HepG2 (cell line): ENCODE measurements around the gene NUCB1. TPM values are rescaled to one million over a fixed set of nuclear protein-coding genes. Genes with fewer than 3 reads are reported as not detected.

Experiments used
- BHLHE40 ChIP-seq: IDR thresholded peaks from 2 replicates; pipeline ENCODE4 v1.6.1; 2011; ENCODE audit warnings: low read length, improper control_type of control experiment
- DR1 ChIP-seq: sonication (generic); formaldehyde crosslinking; IDR thresholded peaks from 2 replicates; pipeline ENCODE4 v1.8.0; 2021; ENCODE audit warnings: mild to moderate bottlenecking, missing genetic modification reagents, inconsistent platforms
- EP300 ChIP-seq, 3 experiments: sonication (generic) in 1 of 3; formaldehyde crosslinking in 1 of 3; IDR thresholded peaks; 2 replicates each; pipeline versions ENCODE4 v1.5.1 to v1.6.1; 2011 to 2020; ENCODE audit warnings: low read depth in 2 of 3, low read length in 2 of 3, borderline replicate concordance in 1 of 3, improper control_type of control experiment in 1 of 3, mild to moderate bottlenecking in 1 of 3, missing genetic modification reagents in 1 of 3, moderate library complexity in 1 of 3
- FOXO1 ChIP-seq: sonication (generic); formaldehyde crosslinking; IDR thresholded peaks from 2 replicates; pipeline ENCODE4 v1.4.0; 2020; ENCODE audit warnings: missing genetic modification reagents
- HES4 ChIP-seq: sonication (generic); formaldehyde crosslinking; IDR thresholded peaks from 2 replicates; pipeline ENCODE4 v1.9.0; 2021; ENCODE audit warnings: mild to moderate bottlenecking, missing genetic modification reagents, borderline replicate concordance
- HNRNPLL ChIP-seq: fragments of 200-400 bp; formaldehyde crosslinking; IDR thresholded peaks from 2 replicates; pipeline ENCODE4 v1.6.1; 2017; ENCODE audit warnings: mild to moderate bottlenecking, low read depth, low read length; ENCODE audit not compliant: poor library complexity, severe bottlenecking
- KAT7 ChIP-seq: IDR thresholded peaks from 2 replicates; pipeline ENCODE4 v1.6.1; 2018; ENCODE audit warnings: borderline replicate concordance, missing compliant biosample characterization
- KLF13 ChIP-seq: sonication (generic); formaldehyde crosslinking; IDR thresholded peaks from 2 replicates; pipeline ENCODE4 v1.4.0; 2020; ENCODE audit warnings: mild to moderate bottlenecking, missing genetic modification reagents
- MTA3 ChIP-seq: sonication (generic); formaldehyde crosslinking; IDR thresholded peaks from 2 replicates; pipeline ENCODE4 v1.4.0; 2020; ENCODE audit warnings: missing genetic modification reagents
- NR1H2 ChIP-seq: sonication (generic); formaldehyde crosslinking; IDR thresholded peaks from 2 replicates; pipeline ENCODE4 v1.8.1; 2022; ENCODE audit warnings: low read depth, missing genetic modification reagents, borderline replicate concordance
- NR2C2 ChIP-seq: sonication (generic); formaldehyde crosslinking; IDR thresholded peaks from 2 replicates; pipeline ENCODE4 v1.4.0; 2020; ENCODE audit warnings: missing genetic modification reagents, mild to moderate bottlenecking, moderate library complexity, borderline replicate concordance
- REXO4 ChIP-seq: sonication (generic); formaldehyde crosslinking; IDR thresholded peaks from 2 replicates; pipeline ENCODE4 v1.8.0; 2022; ENCODE audit warnings: missing genetic modification reagents, mild to moderate bottlenecking, borderline replicate concordance
- RXRA ChIP-seq: sonication (generic); formaldehyde crosslinking; IDR thresholded peaks from 2 replicates; pipeline ENCODE4 v1.5.1; 2020; ENCODE audit warnings: missing genetic modification reagents
- SNAI1 ChIP-seq: sonication (generic); formaldehyde crosslinking; IDR thresholded peaks from 2 replicates; pipeline ENCODE4 v1.5.0; 2020; ENCODE audit warnings: mild to moderate bottlenecking, missing genetic modification reagents, borderline replicate concordance
- ZFP36L2 ChIP-seq: sonication (generic); formaldehyde crosslinking; IDR thresholded peaks from 2 replicates; pipeline ENCODE4 v1.4.0; 2020; ENCODE audit warnings: missing genetic modification reagents
- ZFX ChIP-seq: sonication (generic); formaldehyde crosslinking; IDR thresholded peaks from 2 replicates; pipeline ENCODE4 v1.4.0; 2020; ENCODE audit warnings: mild to moderate bottlenecking, low read depth, missing genetic modification reagents, moderate library complexity
- ZNF296 ChIP-seq: sonication (generic); formaldehyde crosslinking; conservative IDR thresholded peaks from 2 replicates; pipeline ENCODE4 v1.5.0; 2020; ENCODE audit warnings: mild to moderate bottlenecking, missing genetic modification reagents
- ZNF30 ChIP-seq: sonication (generic); formaldehyde crosslinking; IDR thresholded peaks from 2 replicates; pipeline ENCODE4 v1.5.0; 2020; ENCODE audit warnings: mild to moderate bottlenecking, missing genetic modification reagents
- ZNF337 ChIP-seq: sonication (generic); formaldehyde crosslinking; IDR thresholded peaks from 2 replicates; pipeline ENCODE4 v1.5.1; 2020; ENCODE audit warnings: missing genetic modification reagents, low read depth, mild to moderate bottlenecking, borderline replicate concordance
- ZNF589 ChIP-seq: sonication (generic); formaldehyde crosslinking; conservative IDR thresholded peaks from 2 replicates; pipeline ENCODE4 v1.8.0; 2022; ENCODE audit warnings: mild to moderate bottlenecking, moderate library complexity, missing genetic modification reagents
- ZNF746 ChIP-seq: sonication (generic); formaldehyde crosslinking; IDR thresholded peaks from 2 replicates; pipeline ENCODE4 v1.8.0; 2022; ENCODE audit warnings: mild to moderate bottlenecking, missing genetic modification reagents
- ZNF761 ChIP-seq: sonication (generic); formaldehyde crosslinking; conservative IDR thresholded peaks from 2 replicates; pipeline ENCODE4 v1.4.0; 2020; ENCODE audit warnings: mild to moderate bottlenecking, missing genetic modification reagents
- ZNF788 ChIP-seq: sonication (generic); formaldehyde crosslinking; IDR thresholded peaks from 2 replicates; pipeline ENCODE4 v1.5.0; 2020; ENCODE audit warnings: mild to moderate bottlenecking, missing genetic modification reagents, borderline replicate concordance
- ZNF792 ChIP-seq: IDR thresholded peaks from 2 replicates; pipeline ENCODE4 v1.6.1; 2016
- polyA plus RNA-seq, 8 experiments: library from polyadenylated mRNA; depleted of rRNA in 3 of 8; stranded (reverse) in 7 of 8; unstranded in 1 of 8; fragments of >200 nt; fragmentation: Illumina TruSeq in 4 of 8; extraction: Trizol in 4 of 8; gene quantifications; 2 replicates each; pipeline versions ENCODE4 v1.2.1 to v1.2.3, GENCODE V29; 2011 to 2016; ENCODE audit warnings: low read depth in 4 of 8, missing spikeins in 1 of 8, mixed read lengths in 1 of 8; ENCODE audit not compliant: insufficient read depth in 1 of 8
- total RNA-seq, 5 experiments: library from RNA; depleted of rRNA; stranded (reverse); fragments of >200 nt; fragmentation: Illumina TruSeq; extraction: Trizol; gene quantifications; 2 replicates each; pipeline ENCODE4 v1.2.3, GENCODE V29; 2016; ENCODE audit warnings: low read depth in 1 of 5
- TF ChIP-seq, protein P1 (sequence below): sonication (generic); formaldehyde crosslinking; IDR thresholded peaks from 2 replicates; pipeline ENCODE4 v1.8.1; 2023; ENCODE audit warnings: mild to moderate bottlenecking, moderate library complexity, missing genetic modification reagents
- TF ChIP-seq, protein P2 (sequence below): sonication (generic); formaldehyde crosslinking; IDR thresholded peaks from 2 replicates; pipeline ENCODE4 v1.4.0; 2020; ENCODE audit warnings: mild to moderate bottlenecking, low read depth, missing genetic modification reagents
- TF ChIP-seq, protein P3 (sequence below): sonication (generic); formaldehyde crosslinking; IDR thresholded peaks from 2 replicates; pipeline ENCODE4 v1.5.0; 2020; ENCODE audit warnings: missing genetic modification reagents, mild to moderate bottlenecking, borderline replicate concordance

NUCB1 gene
- total and polyA plus RNA-seq, 2 of the 13 experiments (the other 11 are each of a cell fraction or from before 2014, with no cell fraction given) = 82.3 to 106 TPM

DNA sequence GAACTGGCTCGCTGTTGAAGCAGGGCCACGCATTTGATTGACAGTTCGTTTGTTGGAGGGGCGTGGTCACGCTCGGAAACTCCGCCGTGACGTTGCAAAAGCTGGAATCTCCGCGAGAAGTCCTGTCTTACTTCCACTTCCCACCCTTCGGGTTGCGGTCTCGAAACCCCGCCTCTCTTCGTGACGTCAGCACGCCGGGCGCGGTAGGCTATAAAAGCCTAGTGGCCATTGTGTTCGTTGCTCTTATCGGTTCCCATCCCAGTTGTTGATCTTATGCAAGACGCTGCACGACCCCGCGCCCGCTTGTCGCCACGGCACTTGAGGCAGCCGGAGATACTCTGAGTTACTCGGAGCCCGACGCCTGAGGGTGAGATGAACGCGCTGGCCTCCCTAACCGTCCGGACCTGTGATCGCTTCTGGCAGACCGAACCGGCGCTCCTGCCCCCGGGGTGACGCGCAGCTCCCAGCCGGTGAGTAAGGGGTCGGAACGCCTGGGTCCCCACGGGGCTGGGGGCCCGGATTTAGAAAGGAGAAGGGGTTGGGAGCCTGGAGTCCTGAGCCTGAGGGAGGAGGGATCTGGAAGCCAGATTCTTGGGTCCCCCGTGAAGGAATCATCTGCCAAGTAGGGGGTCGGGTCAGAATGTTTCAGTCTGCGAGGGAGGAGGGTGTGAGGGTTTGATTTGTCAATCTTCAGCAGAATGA is 27.8 kb upstream of the NUCB1 start, which contains the start of gene PPP1R15A (continued):
- TF ChIP-seq, protein P1, sequence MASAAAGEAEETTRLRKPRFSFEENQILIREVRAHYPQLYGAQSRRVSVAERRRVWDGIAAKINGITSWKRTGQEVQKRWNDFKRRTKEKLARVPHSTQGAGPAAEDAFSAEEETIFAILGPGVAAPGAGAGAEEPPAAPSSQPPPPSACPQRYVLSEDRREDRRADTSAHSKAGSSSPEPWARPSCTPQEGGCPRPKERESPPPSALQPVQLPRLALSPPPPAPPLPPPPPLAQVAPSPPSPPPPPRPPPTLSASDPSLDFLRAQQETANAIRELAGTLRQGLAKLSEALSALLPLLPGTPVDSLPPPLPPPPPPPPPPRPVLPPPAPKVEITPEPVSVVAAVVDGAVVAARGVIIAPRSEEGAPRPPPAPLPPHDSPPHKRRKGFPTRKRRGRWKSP (CRISPR knock-in tag) = no peak
- TF ChIP-seq NR1H2 (CRISPR knock-in tag) (no peak), BHLHE40 (no peak), ZNF296 (CRISPR knock-in tag) (no peak), NR2C2 (no peak), MTA3 (CRISPR knock-in tag) (no peak), EP300 (IDR thresholded peaks at IDR 0.05; ENCODE audit: low read depth in 2 of 2, low read length in 2 of 2) (no peak; a peak in 1 of 4 replicates), EP300 (CRISPR knock-in tag; IDR thresholded peaks at IDR 0.05; ENCODE audit: borderline replicate concordance) (peak; percentile 43; the same call in 1 of the 2 replicates), RXRA (CRISPR knock-in tag) (peak; percentile 71), HES4 (CRISPR knock-in tag) (no peak; the same call in 1 of the 2 replicates), KAT7 (CRISPR knock-in tag) (0 out of 2 replicates have a peak, but pooled peaks have one; percentile 37), ZNF746 (CRISPR knock-in tag) (no peak; the same call in 1 of the 2 replicates), ZNF30 (CRISPR knock-in tag) (no peak), REXO4 (CRISPR knock-in tag) (no peak), HNRNPLL (peak; percentile 45), ZNF589 (CRISPR knock-in tag) (no peak), FOXO1 (0 out of 2 replicates have a peak, but pooled peaks have one; percentile 22), DR1 (CRISPR knock-in tag) (peak; percentile 99), ZNF788 (CRISPR knock-in tag) (peak; percentile 75; the same call in 1 of the 2 replicates), ZFX (CRISPR knock-in tag) (peak; percentile 54), ZFP36L2 (no peak), ZNF792 (no peak), SNAI1 (CRISPR knock-in tag) (no peak), ZNF337 (CRISPR knock-in tag) (peak; percentile 87; the same call in 1 of the 2 replicates), KLF13 (CRISPR knock-in tag) (no peak), ZNF761 (CRISPR knock-in tag) (no peak)
- TF ChIP-seq, protein P2, sequence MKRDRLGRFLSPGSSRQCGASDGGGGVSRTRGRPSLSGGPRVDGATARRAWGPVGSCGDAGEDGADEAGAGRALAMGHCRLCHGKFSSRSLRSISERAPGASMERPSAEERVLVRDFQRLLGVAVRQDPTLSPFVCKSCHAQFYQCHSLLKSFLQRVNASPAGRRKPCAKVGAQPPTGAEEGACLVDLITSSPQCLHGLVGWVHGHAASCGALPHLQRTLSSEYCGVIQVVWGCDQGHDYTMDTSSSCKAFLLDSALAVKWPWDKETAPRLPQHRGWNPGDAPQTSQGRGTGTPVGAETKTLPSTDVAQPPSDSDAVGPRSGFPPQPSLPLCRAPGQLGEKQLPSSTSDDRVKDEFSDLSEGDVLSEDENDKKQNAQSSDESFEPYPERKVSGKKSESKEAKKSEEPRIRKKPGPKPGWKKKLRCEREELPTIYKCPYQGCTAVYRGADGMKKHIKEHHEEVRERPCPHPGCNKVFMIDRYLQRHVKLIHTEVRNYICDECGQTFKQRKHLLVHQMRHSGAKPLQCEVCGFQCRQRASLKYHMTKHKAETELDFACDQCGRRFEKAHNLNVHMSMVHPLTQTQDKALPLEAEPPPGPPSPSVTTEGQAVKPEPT (CRISPR knock-in tag) = no peak
- TF ChIP-seq, protein P3, sequence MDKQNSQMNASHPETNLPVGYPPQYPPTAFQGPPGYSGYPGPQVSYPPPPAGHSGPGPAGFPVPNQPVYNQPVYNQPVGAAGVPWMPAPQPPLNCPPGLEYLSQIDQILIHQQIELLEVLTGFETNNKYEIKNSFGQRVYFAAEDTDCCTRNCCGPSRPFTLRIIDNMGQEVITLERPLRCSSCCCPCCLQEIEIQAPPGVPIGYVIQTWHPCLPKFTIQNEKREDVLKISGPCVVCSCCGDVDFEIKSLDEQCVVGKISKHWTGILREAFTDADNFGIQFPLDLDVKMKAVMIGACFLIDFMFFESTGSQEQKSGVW (CRISPR knock-in tag) = no peak
